MCF 10A (cell line): ENCODE data around the gene ALPG. TPM values are rescaled to one million over a fixed set of nuclear protein-coding genes. Genes with fewer than 3 reads are reported as not detected.

ENCODE experiments used
- BruUV-seq: library from RNA; stranded (reverse); fragments of 400-500 nt; replicated peaks from 2 replicates; lab custom pipeline; 2021; lab: Mats Ljungman, UMichigan
- CTCF ChIA-PET: fragments of 300-600 bp; sonication (Branson Sonifier 250); formaldehyde crosslinking; extraction: SDS; loops from one replicate; lab custom pipeline; 2021; ENCODE audit warnings: antibody characterized with exemption, inconsistent platforms; lab: Yijun Ruan, JAX
- POLR2A ChIA-PET: fragments of 300-600, 350-650 bp; sonication (Branson Sonifier 250); formaldehyde crosslinking; extraction: SDS; loops from one replicate; lab custom pipeline; 2020; ENCODE audit warnings: antibody characterized with exemption, inconsistent platforms; lab: Yijun Ruan, JAX
- DNase-seq: peaks from one replicate; pipeline ENCODE4 v3.0.0-alpha.2; 2018; ENCODE audit not compliant: unreplicated experiment
- H3K27ac Mint-ChIP-seq: one replicate; pipeline ENCODE4 v1.8.0; 2022; ENCODE audit warnings: mild to moderate bottlenecking, low read depth, mixed read lengths; ENCODE audit not compliant: unreplicated experiment
- H3K27me3 Mint-ChIP-seq: one replicate; pipeline ENCODE4 v1.8.0; 2022; ENCODE audit warnings: mixed read lengths; ENCODE audit not compliant: insufficient read depth, unreplicated experiment
- H3K36me3 Mint-ChIP-seq: one replicate; pipeline ENCODE4 v1.8.0; 2022; ENCODE audit warnings: mild to moderate bottlenecking, moderate library complexity, mixed read lengths; ENCODE audit not compliant: insufficient read depth, unreplicated experiment
- H3K4me1 Mint-ChIP-seq: one replicate; pipeline ENCODE4 v1.8.0; 2022; ENCODE audit warnings: mixed read lengths; ENCODE audit not compliant: insufficient read depth, unreplicated experiment
- H3K4me3 Mint-ChIP-seq: one replicate; pipeline ENCODE4 v1.8.0; 2022; ENCODE audit warnings: mild to moderate bottlenecking, moderate library complexity, mixed read lengths; ENCODE audit not compliant: unreplicated experiment
- H3K9me3 Mint-ChIP-seq: one replicate; pipeline ENCODE4 v1.8.0; 2022; ENCODE audit warnings: mixed read lengths; ENCODE audit not compliant: unreplicated experiment
- intact Hi-C: fragments of 100-400 bp; cut with micrococcal nuclease; formaldehyde crosslinking; loops from 2 replicates; pipeline ENCODE4 v1.14.1; 2022
- total RNA-seq: library from RNA; stranded (reverse); gene quantifications from 2 replicates; pipeline ENCODE4 v1.2.3, GENCODE V29; 2022
- TF ChIP-seq, protein P1 (sequence below): fragments of 200-600 bp; IDR thresholded peaks from one replicate; pipeline ENCODE4 v1.8.0; 2022; ENCODE audit warnings: antibody characterized with exemption, mild to moderate bottlenecking; ENCODE audit not compliant: unreplicated experiment

Gene ALPG
- total RNA-seq, 1 experiment from 2014 or later: not detected

DNA sequence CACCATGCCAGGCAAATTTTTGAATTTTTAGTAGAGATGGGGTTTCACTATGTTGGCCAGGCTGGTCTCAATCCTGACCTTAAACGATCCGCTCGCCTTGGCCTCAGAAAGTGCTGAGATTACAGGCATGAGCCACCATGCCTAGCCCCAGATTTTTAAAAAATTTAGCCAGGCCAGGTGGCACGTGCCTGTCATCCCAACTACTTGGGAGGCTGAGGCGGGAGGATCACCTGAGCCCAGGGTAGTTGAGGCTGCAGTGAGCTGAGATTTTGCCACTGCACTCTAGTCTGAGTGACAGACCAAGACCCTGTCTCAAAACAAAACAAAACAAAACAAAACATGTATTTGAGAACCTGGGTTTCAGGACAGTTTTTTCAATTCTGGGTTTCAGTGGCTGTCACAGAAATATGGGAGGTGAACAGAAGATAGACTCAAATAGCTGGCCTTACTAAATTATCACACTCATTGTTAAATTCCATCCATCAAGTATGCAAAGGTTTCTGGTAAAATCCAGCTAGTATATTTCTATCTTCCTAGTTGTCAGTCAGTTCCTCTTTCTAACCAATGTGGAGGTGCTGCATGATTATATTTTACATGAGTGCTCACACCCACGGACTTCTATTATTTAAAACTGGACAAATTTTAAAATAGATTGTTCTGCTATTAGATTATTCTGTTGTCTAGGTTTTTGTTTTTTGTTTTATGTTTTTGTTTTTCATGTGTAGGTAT, 5.4 kb downstream of the ALPG start:
- Mint-ChIP-seq H3K9me3 (no peaks in the 10 kb centered on the region), H3K4me3 (no peak overlapping the region), H3K27ac (no peak overlapping the region), H3K36me3 (no peaks in the 10 kb centered on the region), H3K27me3 (peaks cover 40% of the 10 kb centered on the region), H3K4me1 (no peaks in the 10 kb centered on the region)
- no peak for DNase-seq
- ChIA-PET CTCF (interaction anchor here (0.6 to 1.2 kb wide), 3 partner anchors 43 to 559 kb away, joined by 3 to 4 read pairs (median 3); no protein-coding TSS in a partner anchor), POLR2A (no interaction called here)
- no TSS peak for BruUV-seq
- TF ChIP-seq, protein P1, sequence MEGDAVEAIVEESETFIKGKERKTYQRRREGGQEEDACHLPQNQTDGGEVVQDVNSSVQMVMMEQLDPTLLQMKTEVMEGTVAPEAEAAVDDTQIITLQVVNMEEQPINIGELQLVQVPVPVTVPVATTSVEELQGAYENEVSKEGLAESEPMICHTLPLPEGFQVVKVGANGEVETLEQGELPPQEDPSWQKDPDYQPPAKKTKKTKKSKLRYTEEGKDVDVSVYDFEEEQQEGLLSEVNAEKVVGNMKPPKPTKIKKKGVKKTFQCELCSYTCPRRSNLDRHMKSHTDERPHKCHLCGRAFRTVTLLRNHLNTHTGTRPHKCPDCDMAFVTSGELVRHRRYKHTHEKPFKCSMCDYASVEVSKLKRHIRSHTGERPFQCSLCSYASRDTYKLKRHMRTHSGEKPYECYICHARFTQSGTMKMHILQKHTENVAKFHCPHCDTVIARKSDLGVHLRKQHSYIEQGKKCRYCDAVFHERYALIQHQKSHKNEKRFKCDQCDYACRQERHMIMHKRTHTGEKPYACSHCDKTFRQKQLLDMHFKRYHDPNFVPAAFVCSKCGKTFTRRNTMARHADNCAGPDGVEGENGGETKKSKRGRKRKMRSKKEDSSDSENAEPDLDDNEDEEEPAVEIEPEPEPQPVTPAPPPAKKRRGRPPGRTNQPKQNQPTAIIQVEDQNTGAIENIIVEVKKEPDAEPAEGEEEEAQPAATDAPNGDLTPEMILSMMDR: no peak
- intact Hi-C loops: no loop called here

GRCh38 chr2:232412986-232413385, 6.3 kb downstream of the ALPG start:
- no TSS peak for BruUV-seq

GRCh38 chr2:232415138-232415690, 8.6 kb downstream of the ALPG start:
- ChIA-PET POLR2A (interaction anchor here (0.6 kb wide), 1 partner anchor 433 kb away, joined by 3 read pairs; no protein-coding TSS in a partner anchor), CTCF (no interaction called here)
- Mint-ChIP-seq H3K27me3 (peaks cover 50% of the 10 kb centered on the region), H3K4me3 (no peak overlapping the region), H3K9me3 (no peaks in the 10 kb centered on the region), H3K36me3 (no peaks in the 10 kb centered on the region), H3K27ac (no peak overlapping the region), H3K4me1 (no peaks in the 10 kb centered on the region)
- no peak for DNase-seq
- intact Hi-C loops: no loop called here
- no TSS peak for BruUV-seq
- TF ChIP-seq, protein P1: no peak

More at GRCh38 chr2:232412986-232413385, 6.3 kb downstream of the ALPG start:
- no peak overlapping the region for H3K4me3 Mint-ChIP-seq
- DNase-seq: no peak
- no peaks in the 10 kb centered on the region for H3K4me1 Mint-ChIP-seq
- CTCF ChIA-PET: interaction anchor here (0.6 to 1.2 kb wide), 4 partner anchors 44 to 1001 kb away, joined by 3 to 4 read pairs (median 3); no protein-coding TSS in a partner anchor
- POLR2A ChIA-PET: interaction anchor here (0.5 kb wide), 1 partner anchor 1441 kb away, joined by 3 read pairs; no protein-coding TSS in a partner anchor
- H3K27ac Mint-ChIP-seq: no peak overlapping the region
- intact Hi-C loops: no loop called here
- TF ChIP-seq, protein P1: no peak
- no peaks in the 10 kb centered on the region for H3K9me3 Mint-ChIP-seq
- peaks cover 43% of the 10 kb centered on the region for H3K27me3 Mint-ChIP-seq
- no peaks in the 10 kb centered on the region for H3K36me3 Mint-ChIP-seq

GRCh38 chr2:232415736-232416520, 9.3 kb downstream of the ALPG start:
- no peak overlapping the region for H3K4me3 Mint-ChIP-seq
- no peak overlapping the region for H3K27ac Mint-ChIP-seq
- no peaks in the 10 kb centered on the region for H3K36me3 Mint-ChIP-seq
- peaks cover 43% of the 10 kb centered on the region for H3K27me3 Mint-ChIP-seq
- no TSS peak for BruUV-seq
- DNase-seq: no peak
- no peaks in the 10 kb centered on the region for H3K9me3 Mint-ChIP-seq
- intact Hi-C loops: no loop called here
- no peaks in the 10 kb centered on the region for H3K4me1 Mint-ChIP-seq
- ChIA-PET POLR2A (no interaction called here), CTCF (no interaction called here)
- TF ChIP-seq, protein P1: no peak
